GM19351 (cell line): ENCODE results near the gene PLCL2.
"Not testable (repeated sequence)": the region's sequence is repeated elsewhere in the genome, so short reads cannot be mapped to it uniquely, and the experiment has no call there.

ENCODE experiments used
- ATAC-seq: cut with Tn5 transposase; IDR thresholded peaks from one replicate; pipeline ENCODE4 v1.9.1; 2021; ENCODE audit warnings: mild to moderate bottlenecking, moderate library complexity; ENCODE audit not compliant: unreplicated experiment

PLCL2 gene

DNA sequence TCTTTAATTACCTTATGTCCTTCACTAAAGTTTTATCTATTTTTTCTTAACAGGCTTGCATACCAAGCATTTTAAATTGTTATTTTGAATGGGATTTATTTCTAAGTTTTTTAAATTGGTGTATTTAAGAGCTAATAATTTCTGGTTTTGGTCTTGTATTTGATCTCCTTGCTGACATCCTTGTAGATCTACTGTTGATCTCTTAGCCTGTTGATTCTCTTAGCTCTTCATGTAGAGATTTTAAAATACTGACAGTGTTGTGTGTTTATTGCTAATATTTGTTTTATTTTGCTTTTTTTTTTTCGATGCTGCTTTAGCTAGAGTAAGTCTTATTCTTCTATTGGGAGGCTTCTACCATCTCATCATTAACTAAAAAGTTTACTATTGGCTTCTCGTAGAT, 65.5 kb downstream of the PLCL2 start:
- no peak for ATAC-seq

DNA sequence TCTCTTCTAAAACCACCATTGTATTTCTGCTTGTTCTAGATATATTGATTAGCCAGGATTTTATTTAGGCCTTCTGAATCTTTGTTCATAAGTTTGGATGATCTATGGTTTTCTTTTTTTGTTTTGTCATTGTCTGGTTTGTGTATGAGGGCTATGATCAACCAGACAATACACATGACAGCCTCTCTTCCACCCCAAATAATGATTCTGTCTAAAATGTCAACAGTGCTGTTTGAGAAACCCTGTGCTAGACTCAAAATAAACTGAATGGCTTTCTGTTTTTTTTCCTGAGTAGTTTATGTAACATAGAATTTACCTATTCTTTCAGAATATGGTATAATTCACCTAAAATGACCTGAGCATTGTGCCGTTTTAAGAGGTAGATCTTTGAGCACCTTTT, 66.1 kb downstream of the PLCL2 start:
- no peak for ATAC-seq

DNA sequence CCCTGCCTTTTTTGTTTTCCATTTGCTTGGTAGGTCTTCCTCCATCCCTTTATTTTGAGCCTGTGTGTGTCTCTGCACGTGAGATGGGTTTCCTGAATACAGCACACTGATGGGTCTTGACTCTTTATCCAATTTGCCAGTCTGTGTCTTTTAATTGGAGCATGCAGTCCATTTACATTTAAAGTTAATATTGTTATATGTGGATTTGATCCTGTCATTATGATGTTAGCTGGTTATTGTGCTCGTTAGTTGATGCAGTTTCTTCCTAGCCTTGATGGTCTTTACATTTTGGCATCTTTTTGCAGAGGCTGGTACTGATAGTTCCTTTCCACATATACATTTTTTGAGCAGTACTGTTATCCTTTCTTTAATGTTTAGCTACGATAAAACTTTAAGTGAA, 73.1 kb downstream of the PLCL2 start:
- ATAC-seq = not testable (repeated sequence)

DNA sequence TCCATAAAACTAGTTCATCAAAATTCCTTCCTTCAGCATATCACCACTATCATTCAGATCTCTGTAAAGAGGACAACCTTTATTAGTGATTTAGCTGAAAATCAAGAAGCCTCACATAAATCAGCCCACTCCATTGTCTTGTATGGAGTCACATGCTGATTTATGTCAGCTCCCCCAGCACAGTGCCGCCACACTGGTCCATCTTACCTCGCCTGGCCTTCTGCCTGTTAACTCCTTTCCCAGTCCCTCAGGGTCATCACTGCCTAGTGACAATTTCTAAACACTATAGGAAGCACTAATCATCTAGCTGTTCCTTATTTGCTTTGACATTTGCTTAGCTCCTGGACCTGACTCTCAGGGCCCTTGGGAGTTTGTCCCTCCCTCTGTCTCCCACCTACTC, 75.4 kb downstream of the PLCL2 start:
- no peak for ATAC-seq

DNA sequence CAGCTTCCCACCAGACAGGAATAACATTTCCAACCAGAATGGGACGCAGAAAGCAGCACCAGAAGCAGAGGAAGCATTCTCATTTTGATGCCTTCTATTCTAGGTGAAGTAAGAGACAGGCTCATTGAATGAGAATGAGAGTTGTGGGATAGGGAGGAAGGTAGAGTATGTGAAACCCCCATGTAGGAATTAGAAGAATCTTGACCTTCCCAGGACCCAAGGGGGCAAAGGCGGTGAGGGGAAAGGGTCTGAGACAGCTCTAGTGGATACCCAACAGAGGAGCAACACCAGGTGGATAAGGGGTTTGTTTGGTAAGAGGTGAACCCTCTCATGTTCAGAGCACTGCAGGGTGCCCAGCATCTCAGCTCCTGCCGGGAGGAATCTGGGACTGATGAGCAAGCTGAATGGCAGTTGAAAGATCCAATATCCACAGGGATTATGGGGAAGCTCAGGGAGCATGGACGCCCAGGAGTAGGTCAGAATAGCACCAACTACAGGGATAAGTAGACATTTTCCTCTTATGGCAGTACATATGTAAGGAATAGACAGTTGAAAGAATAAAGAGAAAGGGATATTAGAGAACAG, 77.0 kb downstream of the PLCL2 start:
- ATAC-seq = no peak

DNA sequence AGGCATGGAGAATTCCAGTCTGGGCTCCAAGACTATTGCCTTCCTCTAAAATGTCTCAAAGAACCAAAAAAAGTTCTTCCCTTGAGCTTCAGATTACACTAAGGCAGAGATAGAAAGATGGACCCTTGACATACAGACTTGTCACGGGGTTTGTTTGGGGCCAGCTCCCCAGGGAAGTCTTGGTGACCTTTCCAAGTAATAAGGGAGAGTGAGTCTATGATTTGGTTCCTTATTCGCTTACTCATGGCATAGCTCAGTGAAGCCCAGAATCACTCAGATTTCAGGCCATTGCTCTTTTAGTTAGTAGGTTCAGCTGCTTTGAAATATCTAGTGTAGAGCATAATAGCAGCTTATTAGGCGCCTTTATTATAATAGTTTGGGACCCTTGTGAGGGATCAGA, 90.3 kb downstream of the PLCL2 start:
- no peak for ATAC-seq

- ATAC-seq = no peak
These were observed 93.6 kb downstream of the PLCL2 start for GRCh38 chr3:16978234-16978920.

DNA sequence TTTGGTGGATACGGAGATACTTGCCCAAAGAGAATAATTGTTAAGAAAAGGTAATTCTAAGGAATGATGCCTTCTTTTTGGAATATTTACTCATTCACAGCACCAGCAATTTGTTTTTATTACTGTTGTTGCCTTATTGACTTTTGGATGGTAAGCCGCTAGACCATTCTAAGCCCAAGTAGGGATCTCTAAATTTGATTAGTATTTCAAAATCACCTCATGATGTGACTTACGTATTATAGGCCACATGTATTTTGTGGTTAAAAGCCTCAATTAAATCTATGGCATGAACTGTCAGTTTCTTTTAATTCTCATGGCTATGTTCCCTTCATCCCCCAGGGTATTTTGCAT, 94.1 kb downstream of the PLCL2 start:
- no peak for ATAC-seq

- ATAC-seq = not testable (repeated sequence)
These were observed 95.2 kb downstream of the PLCL2 start for GRCh38 chr3:16979769-16980515.

DNA sequence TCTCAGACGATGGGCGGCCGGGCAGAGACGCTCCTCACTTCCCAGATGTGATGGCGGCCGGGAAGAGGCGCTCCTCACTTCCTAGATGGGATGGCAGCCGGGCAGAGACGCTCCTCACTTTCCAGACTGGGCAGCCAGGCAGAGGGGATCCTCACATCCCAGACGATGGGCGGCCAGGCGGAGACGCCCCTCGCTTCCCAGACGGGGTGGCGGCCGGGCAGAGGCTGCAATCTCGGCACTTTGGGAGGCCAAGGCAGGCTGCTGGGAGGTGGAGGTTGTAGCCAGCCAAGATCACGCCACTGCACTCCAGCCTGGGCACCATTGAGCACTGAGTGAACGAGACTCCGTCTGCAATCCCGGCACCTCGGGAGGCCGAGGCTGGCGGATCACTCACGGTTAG, 95.8 kb downstream of the PLCL2 start:
- ATAC-seq = not testable (repeated sequence)

DNA sequence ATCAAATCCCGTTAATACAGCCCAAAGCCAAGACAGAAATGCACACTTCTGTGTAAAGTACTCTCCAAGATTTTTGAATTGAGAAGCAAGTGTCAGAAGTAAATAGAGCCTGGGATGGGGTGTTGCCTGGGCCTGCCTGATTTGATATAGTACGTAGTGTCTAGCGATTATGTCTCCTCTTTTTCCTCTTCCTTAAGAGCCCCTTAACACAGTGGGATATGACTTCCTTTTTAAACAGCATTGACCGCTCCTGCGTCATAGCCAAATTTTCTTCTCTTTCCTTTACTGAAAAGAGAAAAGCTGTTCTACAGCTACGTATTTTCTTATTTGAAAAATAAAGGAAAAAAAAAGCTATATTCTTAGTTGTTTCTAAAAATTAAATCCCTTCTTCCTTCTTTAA, 97.7 kb downstream of the PLCL2 start:
- ATAC-seq = no peak

DNA sequence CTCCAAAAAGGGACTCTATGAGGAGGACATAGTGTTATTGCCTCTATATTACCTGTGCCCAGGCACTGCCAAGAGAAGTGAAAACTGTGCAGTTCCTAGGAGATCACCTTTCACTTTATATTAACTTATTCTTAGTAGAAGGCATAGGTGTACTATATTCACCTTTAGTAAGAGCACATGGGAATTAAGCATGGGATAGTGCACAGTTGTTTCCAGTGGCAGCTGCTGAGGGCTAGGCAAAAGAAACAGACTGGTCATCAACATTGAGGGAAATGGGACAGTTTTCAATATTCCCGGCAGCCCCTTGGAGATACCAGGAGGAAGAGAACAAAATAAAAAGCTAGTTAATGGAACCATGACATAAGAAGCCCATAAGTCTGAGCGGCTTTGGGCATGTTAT, 100.9 kb downstream of the PLCL2 start:
- ATAC-seq = no peak

DNA sequence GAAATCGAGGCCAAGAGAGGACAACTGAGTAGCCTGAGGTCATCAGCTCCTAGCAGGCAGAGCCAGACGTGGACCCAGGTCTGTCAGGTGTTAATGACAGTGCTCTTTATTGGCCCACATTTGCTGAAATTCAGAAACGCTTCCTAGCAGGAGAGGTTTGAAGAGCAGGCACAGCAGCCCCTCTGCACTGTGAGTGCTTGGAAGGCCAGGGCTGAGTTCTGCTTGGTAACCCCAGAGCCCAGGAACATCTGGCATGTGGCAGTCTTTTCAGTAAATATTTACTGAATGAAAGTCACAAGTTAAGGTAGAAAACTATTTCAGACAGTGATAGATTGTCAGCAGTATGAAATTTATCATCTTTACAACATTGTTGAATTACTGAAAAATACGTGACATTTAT, 102.4 kb downstream of the PLCL2 start:
- no peak for ATAC-seq

GRCh38 chr3:16990163-16990562, 105.4 kb downstream of the PLCL2 start:
- ATAC-seq = no peak

DNA sequence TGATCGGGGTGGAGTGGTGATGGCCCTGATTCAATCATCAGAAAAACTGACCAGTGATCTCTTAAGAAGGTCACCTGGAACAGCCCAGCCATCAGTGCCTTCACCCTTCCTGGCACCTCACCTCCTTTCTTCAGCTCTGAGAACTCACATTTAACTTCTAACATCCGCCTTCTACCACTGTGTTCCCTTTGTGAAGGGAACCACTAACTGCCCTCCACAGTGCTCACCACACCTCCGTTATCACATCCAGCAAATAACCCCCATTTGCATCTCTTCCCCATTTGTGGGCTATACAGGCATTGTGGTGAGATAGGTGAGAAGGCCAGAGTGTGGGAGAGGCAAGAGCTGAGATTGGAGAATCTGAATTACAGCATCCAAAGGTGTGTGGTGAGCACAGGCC, 107.4 kb downstream of the PLCL2 start:
- ATAC-seq = no peak

GRCh38 chr3:16993227-16993626, 108.5 kb downstream of the PLCL2 start:
- ATAC-seq = no peak

GRCh38 chr3:16994854-16995525, 110.2 kb downstream of the PLCL2 start:
- no peak for ATAC-seq

GRCh38 chr3:16995601-16996000, 110.8 kb downstream of the PLCL2 start:
- ATAC-seq = no peak

GRCh38 chr3:16998236-16998923, 113.6 kb downstream of the PLCL2 start:
- peak; percentile 57 for ATAC-seq

GRCh38 chr3:16999161-16999560, 114.4 kb downstream of the PLCL2 start:
- ATAC-seq = no peak

DNA sequence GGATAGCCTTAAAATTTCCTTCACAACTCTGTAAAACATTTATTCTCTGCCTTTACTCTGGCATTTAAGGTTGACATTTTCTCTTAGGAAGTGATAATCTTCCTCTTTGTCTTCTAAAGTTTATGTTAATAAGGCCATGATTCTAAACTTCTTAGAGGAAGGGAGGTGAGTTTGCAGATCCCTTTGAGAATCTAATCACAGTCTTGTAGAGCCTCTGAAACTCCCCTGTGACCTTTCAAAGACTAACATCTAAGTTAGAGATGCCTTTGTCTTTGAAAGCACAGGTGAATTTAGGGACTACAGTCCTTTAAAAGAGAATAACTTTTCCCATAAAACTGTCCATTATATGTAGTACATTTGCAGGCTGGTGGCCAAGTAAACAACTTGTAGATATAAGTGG, 115.1 kb downstream of the PLCL2 start:
- no peak for ATAC-seq
